Astrocyte of the hippocampus (primary cell): ENCODE measurements around the gene SMG7.

Experiments used
- DNase-seq: peaks from one replicate; pipeline ENCODE4 v3.0.0; 2011; ENCODE audit warnings: low read depth, low spot score

Gene SMG7

DNA sequence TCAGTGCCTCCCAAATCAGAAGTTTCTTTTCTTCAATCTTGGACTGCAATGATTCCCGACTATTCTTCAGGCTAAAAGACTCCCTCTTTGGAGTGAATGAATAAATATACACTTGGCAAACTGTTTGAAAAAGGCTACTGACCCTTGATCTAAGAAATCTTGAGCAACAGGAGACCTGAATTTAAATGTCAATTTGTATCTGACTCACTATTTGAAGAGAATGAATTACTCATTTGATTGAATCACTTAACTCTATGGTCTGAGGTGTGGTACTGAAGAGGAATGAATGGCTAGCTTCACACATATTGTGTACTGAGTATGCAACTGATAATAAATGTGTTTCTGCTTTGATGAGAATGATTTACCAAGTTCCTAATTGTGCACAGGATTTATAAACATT is 4.6 kb upstream of the SMG7 start:
- DNase-seq: peak; percentile 7

DNA sequence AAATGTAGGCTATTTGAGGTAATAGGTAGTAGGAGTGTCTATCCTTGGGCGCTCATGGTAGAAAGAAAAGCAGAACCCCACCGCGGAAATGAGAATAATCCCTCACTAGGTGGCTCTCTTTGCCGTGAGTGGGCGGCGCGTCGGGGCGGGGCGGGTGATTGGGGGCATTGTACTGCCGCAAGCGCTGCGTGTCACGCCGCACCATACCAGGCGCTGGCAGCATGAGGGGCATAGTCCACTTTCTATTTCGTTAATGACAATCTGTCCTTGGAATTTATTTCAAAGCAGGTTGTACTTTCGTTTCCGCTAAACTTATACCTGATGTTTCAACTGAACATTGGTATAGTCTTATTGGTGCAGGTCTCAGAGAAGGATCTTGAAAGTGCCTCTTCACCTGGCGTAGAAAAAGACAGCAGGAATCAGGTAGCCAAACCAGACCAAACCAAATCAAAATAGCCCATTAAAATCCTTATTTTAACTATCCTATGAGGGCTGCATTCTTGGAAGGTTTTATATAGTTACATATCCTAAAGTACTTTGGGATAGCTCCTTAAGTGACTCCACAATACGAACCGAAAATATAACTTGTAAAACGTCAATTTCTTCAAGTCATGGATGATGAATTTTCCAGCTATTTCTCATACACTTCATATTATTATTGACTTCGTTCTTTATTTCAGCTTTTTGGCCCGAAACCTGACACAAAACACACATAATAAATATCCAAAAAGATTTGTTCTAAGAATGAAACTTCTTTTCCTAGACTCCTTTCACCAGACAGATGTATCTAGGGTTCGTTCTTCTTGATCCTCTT is 1.9 kb upstream of the SMG7 start:
- DNase-seq: peak; percentile 88

DNA sequence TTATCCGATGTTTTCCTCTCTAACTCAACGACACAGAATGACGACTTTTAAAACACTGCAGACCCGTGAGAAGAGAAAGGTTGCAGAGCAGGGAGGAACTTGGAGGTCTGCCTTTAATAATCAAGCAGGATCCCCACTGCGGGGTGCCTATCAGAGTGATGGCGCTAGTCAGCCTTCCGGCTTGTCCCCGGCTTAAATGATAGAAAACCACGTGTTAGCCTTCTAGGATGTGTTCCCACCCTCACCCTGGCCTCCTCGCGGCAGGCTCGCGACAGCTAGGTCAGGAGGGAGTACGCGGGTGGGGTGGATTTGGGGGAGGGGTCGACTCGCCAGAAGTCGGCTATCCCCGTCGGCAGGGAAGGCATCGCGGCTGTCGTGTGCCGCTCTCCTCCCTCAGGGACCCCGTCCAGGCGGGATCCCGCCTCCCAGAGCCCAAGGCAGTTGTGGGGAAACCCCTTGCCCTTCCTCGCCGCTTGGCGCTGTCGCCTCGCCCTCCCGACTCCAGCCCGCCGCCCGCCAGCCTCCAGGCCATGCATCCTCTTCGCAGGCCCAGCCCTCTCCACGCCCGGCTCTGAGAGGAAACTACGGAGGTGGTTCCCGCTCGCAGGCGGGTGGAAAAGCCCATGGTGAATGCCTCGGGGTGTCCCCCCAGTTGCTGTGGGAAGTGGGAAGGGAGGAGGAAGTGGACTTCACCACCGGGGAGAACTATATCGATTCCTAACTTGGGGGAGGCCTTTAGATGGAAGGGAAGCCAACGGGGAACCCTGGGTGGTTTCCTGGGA is 1.1 kb upstream of the SMG7 start:
- DNase-seq: peak; percentile 89

DNA sequence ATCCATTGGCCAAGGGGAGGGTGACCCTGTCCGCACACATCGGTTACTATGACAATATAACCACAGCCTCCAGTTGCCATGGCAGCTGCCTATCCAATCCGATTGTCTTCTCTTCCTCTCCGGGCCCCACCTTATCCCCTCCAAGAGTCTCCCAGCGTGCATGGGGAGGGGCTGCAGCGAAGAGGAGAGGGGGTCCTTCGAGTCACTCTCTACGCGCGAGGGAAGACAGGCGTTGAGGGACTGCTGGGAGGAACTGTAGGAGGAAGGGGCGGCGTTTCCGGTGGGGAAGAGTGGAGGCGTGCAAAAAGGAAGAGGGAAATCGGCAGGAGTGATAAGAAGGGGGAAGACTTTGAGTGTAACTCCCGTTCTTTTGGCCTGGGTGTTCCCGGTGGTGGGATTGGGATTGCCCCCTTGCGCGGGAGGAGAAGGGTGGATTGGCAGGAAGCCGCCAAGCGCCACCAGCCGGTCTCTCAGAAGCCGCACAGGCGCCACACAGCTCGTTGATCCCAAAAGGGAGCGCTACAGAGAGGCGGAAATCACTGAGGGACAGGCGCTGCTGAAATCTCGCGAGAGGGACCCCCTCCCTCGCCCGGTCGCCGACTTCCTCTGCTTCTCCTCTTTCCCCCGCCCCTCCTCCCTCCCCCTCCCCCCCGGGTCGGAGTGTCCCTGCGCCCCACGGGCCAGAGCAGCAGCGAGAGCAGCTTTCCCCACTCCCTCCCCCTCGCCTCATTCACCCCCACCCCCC is 384 bp upstream of the SMG7 start:
- DNase-seq: peak; percentile 98

DNA sequence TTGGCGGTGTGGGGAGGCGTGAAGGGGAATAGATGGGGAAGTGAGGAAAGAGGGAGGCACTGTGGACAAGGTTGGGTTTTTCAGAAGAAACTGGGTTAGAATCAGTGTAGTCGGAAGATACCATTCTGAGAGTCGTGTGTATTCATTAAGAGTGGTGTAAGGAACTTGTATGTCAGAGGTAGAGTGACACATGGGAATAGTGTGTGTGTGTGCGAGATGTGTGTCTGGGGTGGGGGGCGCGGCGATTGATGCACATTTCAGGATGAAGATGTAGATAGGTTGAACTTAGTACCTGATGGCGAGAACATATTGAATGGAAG is 878 bp downstream of the SMG7 start:
- no peak for DNase-seq

DNA sequence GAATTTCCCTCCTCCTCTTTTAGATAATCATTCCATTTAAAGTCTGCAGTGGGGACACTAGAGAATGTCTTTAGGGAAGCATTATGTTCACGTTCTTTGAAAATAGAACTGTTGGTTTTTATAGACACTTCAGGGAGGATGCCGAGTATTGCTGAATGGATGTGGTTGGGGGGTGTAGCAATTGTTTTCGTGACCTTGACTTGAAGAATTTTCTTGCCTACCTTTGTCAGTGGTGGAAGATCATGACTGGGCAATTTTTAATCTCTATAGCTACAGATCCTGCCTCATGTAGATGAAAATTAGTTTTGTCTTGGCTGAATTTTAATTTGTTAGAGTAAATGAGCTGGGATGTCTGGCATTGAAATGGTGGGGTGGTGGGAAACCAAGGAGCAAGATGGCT is 3.8 kb downstream of the SMG7 start:
- no peak for DNase-seq

DNA sequence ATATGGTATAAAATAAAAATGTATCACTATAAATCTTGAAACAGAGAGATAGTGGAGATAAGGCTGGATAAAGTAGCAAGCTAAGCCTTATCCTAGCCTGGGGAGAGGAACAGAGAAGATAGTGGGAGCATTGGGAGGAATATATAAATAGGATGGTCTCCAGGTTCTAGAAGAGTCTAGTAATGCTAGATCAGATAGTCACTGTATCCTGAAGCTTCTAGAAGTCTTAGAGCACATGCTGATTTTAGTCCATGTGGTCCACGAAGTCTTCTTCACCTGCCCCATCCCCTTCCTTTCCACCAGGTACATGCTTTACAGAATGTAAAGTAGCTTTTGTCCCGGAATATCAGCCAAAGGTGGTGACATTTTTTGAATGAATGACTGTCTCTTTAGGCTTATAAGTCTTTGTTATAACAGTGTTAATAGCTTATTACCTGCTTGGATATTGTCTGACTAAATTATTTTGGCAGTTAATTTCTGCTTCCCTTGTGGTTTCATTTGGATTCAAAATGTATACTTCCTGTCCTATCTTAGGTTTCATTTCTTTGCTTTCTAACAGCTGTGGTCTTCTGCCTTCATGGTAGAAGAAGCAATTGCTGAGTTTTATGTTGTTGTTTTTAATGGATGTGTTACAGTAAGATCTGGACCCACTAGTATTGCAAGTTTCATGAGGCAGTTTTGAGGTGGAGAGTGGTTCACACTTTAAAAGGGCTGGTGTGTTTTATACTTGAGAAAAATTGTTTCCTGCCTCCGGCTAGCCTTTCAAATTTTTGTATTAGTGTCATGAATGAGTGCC is 5.9 kb downstream of the SMG7 start:
- DNase-seq: no peak

DNA sequence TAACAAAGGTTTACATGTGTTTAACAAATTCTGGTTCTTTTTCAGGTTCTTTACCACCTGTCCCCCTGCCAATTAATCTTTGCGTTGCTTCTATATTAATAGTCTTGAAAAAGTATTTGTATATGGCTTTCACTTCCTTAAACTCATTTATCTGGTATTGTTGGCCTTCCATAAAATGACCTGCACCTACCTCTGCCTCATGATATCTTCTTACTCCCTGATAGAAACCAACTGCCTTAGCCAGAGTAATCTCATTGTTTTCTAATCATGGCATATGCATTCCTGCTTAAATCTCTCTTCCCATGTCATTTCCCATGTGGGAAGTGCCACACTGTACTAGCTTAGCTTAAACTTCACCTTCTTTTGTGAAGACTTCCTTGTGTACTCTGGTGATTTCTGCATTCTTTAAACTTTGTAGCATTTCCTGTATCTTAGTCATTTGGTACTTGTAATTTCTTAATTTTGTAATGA is 8.7 kb downstream of the SMG7 start:
- DNase-seq: no peak

DNA sequence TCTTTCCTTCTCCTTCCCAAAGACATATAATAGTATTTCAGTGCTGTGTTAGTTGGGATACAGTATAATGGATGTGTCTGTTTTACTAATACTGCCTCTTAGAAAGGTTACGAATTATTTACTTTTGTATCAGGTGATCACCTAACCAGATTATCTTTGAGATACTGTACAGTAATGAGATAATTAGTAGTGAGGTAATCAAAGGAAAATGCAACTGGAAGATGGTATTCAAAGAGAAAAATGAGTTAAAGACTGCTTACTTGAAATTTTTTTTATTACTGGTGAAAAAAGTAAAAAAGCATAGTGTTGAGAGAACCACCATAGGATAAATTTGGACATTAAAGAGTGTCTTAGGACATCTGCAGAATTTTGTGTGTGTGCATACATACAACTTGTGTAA is 10.9 kb downstream of the SMG7 start:
- no peak for DNase-seq

DNA sequence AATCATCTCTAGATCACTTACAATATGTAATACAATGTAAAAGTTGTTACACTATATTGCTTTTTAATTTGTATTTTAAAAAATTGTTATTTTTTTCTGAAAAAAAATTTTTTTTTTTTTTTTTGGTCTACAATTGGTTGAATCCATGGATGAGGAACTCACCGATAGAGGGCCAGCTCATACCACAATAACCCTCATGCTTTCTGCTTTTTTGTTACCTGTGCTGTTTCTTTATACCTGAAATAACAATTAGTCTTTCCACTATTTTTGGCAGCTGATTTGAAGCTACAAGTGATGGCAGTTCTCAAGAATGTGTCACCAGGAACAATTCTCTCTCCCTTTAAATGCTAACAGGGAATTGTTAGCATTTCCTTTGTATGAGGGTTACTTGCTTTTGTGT is 12.0 kb downstream of the SMG7 start:
- DNase-seq: no peak

DNA sequence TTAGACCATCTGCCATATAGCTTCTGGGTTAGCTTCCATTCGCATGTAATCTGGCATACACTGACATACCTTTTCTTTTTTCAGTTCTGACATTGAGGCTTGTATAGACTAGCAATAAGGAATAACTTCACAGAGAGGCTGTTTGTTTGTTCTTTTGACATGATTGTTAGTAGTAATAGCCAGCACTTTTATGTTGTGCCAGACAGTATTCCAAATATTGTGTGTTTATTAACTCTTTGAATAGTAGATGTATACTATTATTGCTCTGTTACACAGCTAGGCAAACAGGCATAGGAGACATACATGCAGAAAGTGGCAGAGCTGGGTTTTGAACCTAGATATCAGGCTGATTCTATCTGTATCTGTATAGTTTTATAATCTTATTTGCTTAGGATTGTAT is 12.6 kb downstream of the SMG7 start:
- DNase-seq: no peak

DNA sequence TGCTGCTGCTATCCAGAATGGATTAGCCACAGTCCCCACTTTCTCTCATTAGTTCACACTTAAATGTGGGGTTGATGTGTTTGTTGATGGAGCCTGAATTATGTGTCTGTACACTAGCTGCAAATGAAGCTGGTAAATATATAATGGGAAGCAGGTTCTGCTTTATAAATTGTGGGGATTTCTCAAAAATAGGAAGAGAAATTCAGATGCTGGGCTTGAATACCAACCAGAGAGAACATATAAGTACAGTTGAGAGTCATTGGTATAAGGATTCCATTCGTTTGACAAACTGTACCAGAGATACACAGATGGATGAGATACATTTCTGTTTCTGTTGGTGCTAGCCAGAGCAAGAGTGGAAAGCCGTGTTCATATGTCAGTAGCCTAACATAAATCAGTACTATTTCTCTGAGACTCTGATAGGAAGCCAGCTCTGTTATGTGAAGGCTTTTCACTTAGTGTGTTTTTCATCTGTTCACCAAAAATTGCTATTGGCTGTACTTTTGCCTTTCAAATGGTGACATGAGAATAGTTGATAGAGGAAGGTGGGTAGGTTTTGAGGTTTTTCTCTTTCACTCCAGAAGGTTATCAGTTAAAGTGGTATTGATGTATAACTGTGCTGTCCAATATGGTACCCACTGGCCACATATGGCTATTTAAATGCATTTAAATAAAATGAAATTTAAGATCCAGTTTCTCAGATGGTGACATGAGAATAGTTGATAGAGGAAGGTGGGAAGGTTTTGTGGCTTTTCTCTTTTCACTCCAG is 15.6 kb downstream of the SMG7 start:
- DNase-seq: no peak

DNA sequence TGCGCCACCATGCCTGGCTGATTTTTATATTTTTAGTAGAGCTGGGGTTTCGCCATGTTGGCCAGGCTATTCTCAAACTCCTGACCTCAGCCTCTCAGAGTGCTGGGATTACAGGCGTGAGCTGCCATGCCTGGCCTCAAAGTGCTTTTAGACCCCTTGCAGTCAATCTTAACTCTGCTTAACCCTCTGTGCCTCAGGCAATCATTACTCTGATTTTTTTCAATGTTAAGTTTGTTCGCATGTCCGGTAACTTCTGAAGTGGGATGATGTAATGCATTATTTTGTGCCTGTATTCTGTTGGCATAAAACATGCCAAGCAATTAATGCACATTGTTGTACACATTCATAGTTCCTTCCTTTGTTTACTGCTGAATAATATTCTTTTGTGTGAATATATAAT is 18.6 kb downstream of the SMG7 start:
- no peak for DNase-seq

DNA sequence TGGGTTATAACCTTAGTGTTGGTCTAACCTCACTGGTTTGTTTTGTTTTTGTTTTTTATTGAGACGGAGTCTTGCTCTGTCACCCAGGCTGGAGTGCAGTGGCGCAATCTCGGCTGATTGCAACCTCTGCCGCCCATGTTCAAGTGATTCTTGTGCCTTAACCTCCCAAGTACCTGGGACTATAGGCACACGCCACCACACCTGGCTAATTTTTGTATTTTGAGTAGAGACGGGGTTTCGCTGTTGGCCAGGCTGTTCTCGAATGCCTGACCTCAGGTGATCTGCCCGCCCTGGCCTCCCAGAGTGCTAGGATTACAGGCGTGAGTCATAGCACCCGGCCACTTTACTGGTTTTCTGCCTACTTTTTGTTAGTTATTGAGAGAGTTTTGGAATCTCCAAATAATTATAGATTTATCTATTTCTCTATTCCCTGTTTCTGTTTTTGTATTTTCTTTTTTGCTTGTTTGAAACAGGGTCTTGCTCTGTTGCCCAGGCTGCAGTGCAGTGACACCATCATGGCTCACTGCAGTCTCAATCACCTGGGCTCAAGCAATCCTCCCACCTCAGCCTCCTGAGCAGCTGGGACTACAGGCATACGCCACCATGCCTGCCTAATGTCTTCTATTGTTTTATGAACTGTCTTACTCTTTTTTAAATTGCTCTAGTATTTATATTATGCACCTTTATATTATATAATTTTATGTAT is 21.4 kb downstream of the SMG7 start:
- DNase-seq: peak; percentile 13

DNA sequence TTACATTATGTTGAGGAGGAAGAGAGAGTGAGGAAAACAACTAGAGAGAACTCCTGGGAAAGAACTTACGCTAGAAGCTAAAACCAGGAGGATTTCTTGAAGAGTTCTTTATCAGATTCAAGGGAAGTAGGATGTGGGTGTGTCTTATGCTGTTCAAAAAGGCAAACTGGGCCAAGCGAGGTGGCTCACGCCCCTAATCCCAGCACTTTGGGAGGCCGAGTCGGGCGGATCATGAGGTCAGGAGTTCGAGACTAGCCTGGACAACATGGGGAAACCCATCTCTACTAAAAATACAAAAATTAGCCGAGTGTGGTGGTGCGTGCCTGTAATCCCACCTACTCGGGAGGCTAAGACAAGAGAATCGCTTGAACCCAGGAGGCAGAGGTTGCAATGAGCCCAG is 23.1 kb downstream of the SMG7 start:
- no peak for DNase-seq

DNA sequence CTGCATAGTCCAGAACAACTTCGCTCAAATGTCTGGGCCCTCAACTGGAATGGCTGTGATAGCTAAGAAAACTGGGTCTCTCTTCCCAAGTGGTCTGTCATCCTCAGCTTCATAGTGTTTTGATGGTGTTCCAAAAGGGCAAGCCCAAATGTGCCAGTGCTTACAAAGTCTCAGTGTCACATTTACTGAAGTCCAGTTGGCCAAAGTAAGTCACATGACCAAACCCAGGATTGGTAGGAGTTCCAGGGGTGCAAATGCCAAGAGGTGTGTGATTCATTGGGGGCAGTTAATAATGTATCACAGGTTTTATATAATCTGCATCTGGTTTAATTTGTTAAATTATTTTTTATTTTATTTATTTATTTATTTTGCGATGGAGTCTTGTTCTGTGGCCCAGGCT is 24.9 kb downstream of the SMG7 start:
- no peak for DNase-seq

DNA sequence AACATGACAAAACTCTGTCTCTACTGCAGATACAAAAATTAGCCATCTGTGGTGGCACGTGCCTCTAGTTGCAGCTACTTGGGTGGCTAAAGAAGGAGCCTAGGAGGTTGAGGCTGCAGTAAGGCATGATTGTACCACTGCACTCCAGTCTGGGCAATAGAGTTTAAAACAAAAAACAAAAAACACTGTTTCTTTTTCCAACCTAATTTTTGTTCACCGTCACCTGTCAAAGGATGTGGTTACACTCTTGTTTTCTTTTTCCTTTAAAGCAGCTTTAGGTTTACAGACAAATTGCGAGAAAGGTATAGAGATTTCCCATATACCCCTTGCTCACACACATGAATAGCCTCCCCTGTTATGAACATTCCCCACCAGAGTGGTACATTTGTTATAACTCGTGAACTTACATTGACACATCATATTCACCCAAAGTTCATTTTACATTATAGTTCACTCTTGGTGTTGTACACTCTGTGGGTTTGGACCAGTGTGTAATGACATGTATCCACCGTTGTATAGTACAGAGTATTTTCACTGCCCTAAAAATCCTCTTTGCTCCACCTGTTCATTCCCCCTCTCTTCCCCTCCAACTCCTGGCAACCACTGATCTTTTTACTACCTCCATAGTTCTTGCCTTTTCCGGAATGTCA is 26.2 kb downstream of the SMG7 start:
- no peak for DNase-seq

DNA sequence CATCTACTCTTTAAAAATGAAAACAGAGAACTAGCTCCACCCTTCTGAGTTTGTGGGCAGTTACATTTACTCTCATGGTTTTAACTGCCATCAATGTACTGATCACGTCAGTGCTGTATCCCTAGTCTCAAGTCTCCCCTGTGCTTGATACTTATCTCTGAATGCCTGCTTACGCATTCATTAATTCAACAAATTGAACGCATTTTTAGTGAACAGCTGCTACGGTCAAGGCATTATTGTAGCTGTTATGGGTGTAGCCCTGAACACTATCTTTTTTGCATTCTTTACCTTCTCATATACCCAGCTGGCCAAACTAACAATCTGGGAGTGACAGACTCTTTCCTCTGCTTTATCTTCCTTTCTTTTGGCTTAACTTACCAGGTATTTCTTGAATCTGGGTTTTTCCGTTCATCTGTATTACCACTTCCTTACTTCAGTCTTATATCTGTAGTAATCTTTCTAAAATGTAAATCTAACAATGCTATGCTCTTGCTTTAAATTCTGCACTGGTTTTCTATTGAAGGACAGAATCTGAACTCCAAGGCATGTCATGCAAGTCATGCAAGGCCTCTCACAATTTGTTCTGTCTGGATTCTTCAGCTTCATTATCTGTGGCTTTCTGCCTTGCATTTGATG is 33.3 kb downstream of the SMG7 start:
- DNase-seq: no peak

DNA sequence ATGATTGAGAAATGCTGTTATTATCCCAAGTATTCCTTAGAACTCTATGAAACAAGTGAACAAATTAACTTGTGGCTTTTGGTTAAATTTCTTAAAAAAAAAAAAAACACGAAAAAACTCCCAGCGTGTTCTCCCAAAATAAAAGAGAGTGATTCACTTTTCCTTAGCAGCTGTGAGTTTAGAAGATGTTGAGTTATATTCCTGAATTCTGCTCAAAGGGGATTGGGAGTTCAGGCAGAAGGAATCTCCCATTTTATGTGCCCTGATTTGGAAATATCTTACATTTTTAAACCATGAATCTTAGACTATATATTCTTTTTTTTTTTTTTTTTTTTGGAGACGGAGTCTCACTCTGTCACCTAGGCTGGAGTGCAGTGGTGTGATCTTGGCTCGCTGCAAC is 34.3 kb downstream of the SMG7 start:
- DNase-seq: no peak
